H1 (cell line): Measurements from ENCODE around the gene ATG4D.

Experiments
- CBX8 ChIP-seq: fragments of 300-800, 300-1000 bp; sonication (generic); IDR thresholded peaks from 2 replicates; pipeline ENCODE4 v1.7.1; 2016; ENCODE audit warnings: low read depth, low read length, borderline replicate concordance
- CEBPB ChIP-seq: IDR thresholded peaks from 2 replicates; pipeline ENCODE4 v1.6.1; 2012; ENCODE audit warnings: low read depth, low read length
- CREB1 ChIP-seq: IDR thresholded peaks from 2 replicates; pipeline ENCODE4 v1.6.1; 2012; ENCODE audit warnings: inconsistent platforms
- CTCF ChIP-seq, 3 experiments: IDR thresholded peaks; 1 replicate in 2 of 3; 2 replicates in 1 of 3; pipeline versions ENCODE4 v1.5.1 to v1.6.1; 2011; ENCODE audit warnings: low read length in 3 of 3, mild to moderate bottlenecking in 3 of 3, inconsistent platforms in 2 of 3, low read depth in 1 of 3, moderate library complexity in 1 of 3; ENCODE audit not compliant: insufficient read depth in 1 of 3; ENCODE audit errors: control extremely low read depth in 1 of 3
- EZH2 ChIP-seq: fragments of 200-600 bp; sonication (generic); IDR thresholded peaks from 2 replicates; pipeline ENCODE4 v1.7.1; 2012; ENCODE audit warnings: low read depth, mild to moderate bottlenecking, moderate library complexity, low read length, inconsistent platforms; ENCODE audit not compliant: severe bottlenecking
- MAX ChIP-seq: IDR thresholded peaks from 2 replicates; pipeline ENCODE4 v1.6.1; 2012; ENCODE audit warnings: inconsistent platforms
- POLR2AphosphoS5 ChIP-seq: IDR thresholded peaks from 2 replicates; pipeline ENCODE4 v1.6.1; 2011; ENCODE audit warnings: low read depth, low read length
- SP1 ChIP-seq: IDR thresholded peaks from 2 replicates; pipeline ENCODE4 v1.6.1; 2011; ENCODE audit warnings: low read depth, low read length
- SP2 ChIP-seq: IDR thresholded peaks from 2 replicates; pipeline ENCODE4 v1.6.1; 2012; ENCODE audit warnings: mild to moderate bottlenecking, low read length, inconsistent platforms
- SRF ChIP-seq: IDR thresholded peaks from 2 replicates; pipeline ENCODE4 v1.6.1; 2011; ENCODE audit warnings: mild to moderate bottlenecking, low read depth, low read length, moderate library complexity

- TF ChIP-seq SP1 (no peak), SRF (no peak), SP2 (no peak), CTCF (IDR thresholded peaks at IDR 0.05; ENCODE audit: control extremely low read depth in 1 of 3, insufficient read depth in 1 of 3, low read depth in 1 of 3, low read length in 3 of 3) (no peak), CBX8 (no peak), EZH2 (no peak), CREB1 (no peak), POLR2AphosphoS5 (no peak), MAX (no peak), CEBPB (no peak)
These were observed 23.1 kb downstream of the ATG4D start for GRCh38 chr19:10566658-10567410.
